Measurements from ENCODE around the gene MDH1.
"Not testable (repeated sequence)": the region's sequence is repeated elsewhere in the genome, so short reads cannot be mapped to it uniquely, and the experiment has no call there.

DNA sequence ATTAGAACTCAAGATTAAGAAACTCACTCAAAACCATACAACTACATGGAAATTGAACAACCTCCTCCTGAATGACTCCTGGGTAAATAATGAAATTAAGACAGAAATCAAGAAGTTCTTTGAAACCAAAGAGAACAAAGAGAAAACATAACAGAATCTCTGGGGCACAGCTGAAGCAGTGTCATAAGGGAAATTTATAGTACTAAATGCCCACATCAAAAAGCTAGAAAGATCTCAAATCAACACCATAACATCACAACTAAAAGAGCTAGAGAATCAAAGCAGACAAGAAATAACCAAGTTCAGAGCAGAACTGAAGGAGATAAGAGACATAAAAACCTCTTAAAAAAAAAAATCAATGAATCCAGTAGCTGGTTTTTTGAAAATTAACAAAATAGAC, 30.9 kb upstream of the MDH1 start:
- not testable (repeated sequence) for TF ChIP-seq POLR2A (IDR thresholded peaks at IDR 0.05); CTCF (IDR thresholded peaks at IDR 0.05); POLR2AphosphoS5 (IDR thresholded peaks at IDR 0.05; ENCODE audit: insufficient read depth in 1 of 2, low read depth in 1 of 2)

Measured in vagina (tissue), 2 donors.